Measurements from ENCODE around the gene PFKFB3. TPM values are rescaled to one million over a fixed set of nuclear protein-coding genes. Genes with fewer than 3 reads are reported as not detected.

PFKFB3 gene
- total RNA-seq, 1 experiment from 2014 or later, result 36.8 TPM

GRCh38 chr10:6274484-6274883, 71.8 kb downstream of the PFKFB3 start:
- H3K9me3 ChIP-seq (ENCODE audit: control insufficient read depth, low read depth, low read length), result no peaks in the 10 kb centered on the region
- H3K27me3 ChIP-seq (ENCODE audit: insufficient read depth, low read length), result no peaks in the 10 kb centered on the region
- H3K27ac ChIP-seq (ENCODE audit: insufficient read length, low read depth, low read length), result no peak overlapping the region
- H3K4ac ChIP-seq (ENCODE audit: low read depth, low read length), result no peak overlapping the region
- WGBS (ENCODE audit: extremely low coverage, insufficient read length, low lambda C conversion rate), result no CpG with 5 or more reads among the region's 7 CpGs
- no peak overlapping the region for H2BK20ac ChIP-seq (ENCODE audit: low read depth, low read length, poor library complexity, severe bottlenecking)
- H3K4me1 ChIP-seq (ENCODE audit: insufficient read depth, low read length), result no peaks in the 10 kb centered on the region
- Mint-ChIP-seq H3K27me3 (ENCODE audit: low read depth) (no peaks in the 10 kb centered on the region; the same call in 1 of the 2 replicates), H3K4me1 (peaks cover 10 to 11% of the 10 kb centered on the region in 2 experiments), H3K9me3 (no peaks in the 10 kb centered on the region; a peak in 1 of 5 replicates), H3K36me3 (ENCODE audit: insufficient read depth in 1 of 3, low read depth in 3 of 3) (no peaks in the 10 kb centered on the region), H3K4me3 (no peak overlapping the region), H3K27ac (no peak overlapping the region)
- no peak overlapping the region for H4K5ac ChIP-seq (ENCODE audit: insufficient read length, low read depth, low read length)
- no peak overlapping the region for H2AK5ac ChIP-seq (ENCODE audit: insufficient read length, low read length)
- no peak overlapping the region for H2AFZ ChIP-seq (ENCODE audit: low read length)
- no peak overlapping the region for H3K23ac ChIP-seq (ENCODE audit: insufficient read length, low read depth, low read length)
- no peak overlapping the region for H2BK15ac ChIP-seq (ENCODE audit: low read depth, low read length)
- H3K79me1 ChIP-seq (ENCODE audit: insufficient read depth, low read depth, low read length, poor library complexity, severe bottlenecking), result no peaks in the 10 kb centered on the region
- H3K56ac ChIP-seq (ENCODE audit: insufficient read length, low read depth, low read length), result no peak overlapping the region
- H3K18ac ChIP-seq (ENCODE audit: insufficient read length, low read depth, low read length), result no peak overlapping the region
- no peak overlapping the region for H2BK5ac ChIP-seq (ENCODE audit: insufficient read length, low read length)
- H3K79me2 ChIP-seq (ENCODE audit: insufficient read depth, low read length), result no peaks in the 10 kb centered on the region
- H2BK12ac ChIP-seq (ENCODE audit: insufficient read length, low read depth, low read length), result no peak overlapping the region
- DNase-seq, result no peak
- no peaks in the 10 kb centered on the region for H4K20me1 ChIP-seq (ENCODE audit: control insufficient read depth, insufficient read depth, insufficient read length)
- no peak overlapping the region for H4K91ac ChIP-seq (ENCODE audit: insufficient read length, low read depth, low read length)
- no peak overlapping the region for H3K9ac ChIP-seq (ENCODE audit: extremely low read depth, insufficient read length, low read length)
- TF ChIP-seq CTCF (conservative IDR thresholded peaks at IDR 0.05), result no peak
- no peak overlapping the region for H2BK120ac ChIP-seq (ENCODE audit: low read depth, low read length, poor library complexity, severe bottlenecking)
- H3K14ac ChIP-seq (ENCODE audit: insufficient read depth, low read length), result no peak overlapping the region
- no peak overlapping the region for H3K4me2 ChIP-seq (ENCODE audit: insufficient read depth, insufficient read length, low read length)
- H3T11ph ChIP-seq (ENCODE audit: low read length), result no peak overlapping the region
- H3K23me2 ChIP-seq (ENCODE audit: insufficient read length, low read depth, low read length, poor library complexity, severe bottlenecking), result no peaks in the 10 kb centered on the region
- H4K8ac ChIP-seq (replicated peaks; ENCODE audit: insufficient read length, low read depth, low read length), result no peak overlapping the region

Measured in H9 (cell line).